HFFc6 (cell line): Measurements from ENCODE around the gene EVI5. TPM values are rescaled to one million over a fixed set of nuclear protein-coding genes. Genes with fewer than 3 reads are reported as not detected.

Source experiments
- DNase-seq: peaks from one replicate; pipeline ENCODE4 v3.0.0-alpha.2; 2018
- H3K27ac Mint-ChIP-seq: 2 replicates; pipeline ENCODE4 v1.8.0; 2020; ENCODE audit warnings: mild to moderate bottlenecking, mixed read lengths
- H3K27me3 Mint-ChIP-seq: 2 replicates; pipeline ENCODE4 v1.8.0; 2021; ENCODE audit warnings: mild to moderate bottlenecking, moderate library complexity, mixed read lengths; ENCODE audit not compliant: insufficient read depth
- H3K36me3 Mint-ChIP-seq: 2 replicates; pipeline ENCODE4 v1.8.0; 2021; ENCODE audit warnings: low read depth, mixed read lengths
- H3K4me1 Mint-ChIP-seq: 2 replicates; pipeline ENCODE4 v1.8.0; 2020; ENCODE audit warnings: low read depth, mixed read lengths
- H3K4me3 Mint-ChIP-seq: 2 replicates; pipeline ENCODE4 v1.8.0; 2020; ENCODE audit warnings: mild to moderate bottlenecking, moderate library complexity, mixed read lengths
- H3K9me3 Mint-ChIP-seq: 2 replicates; pipeline ENCODE4 v1.8.0; 2020; ENCODE audit warnings: mild to moderate bottlenecking, mixed read lengths
- CTCF ChIP-seq: fragments of 200-600 bp; sonication (generic); IDR thresholded peaks from 2 replicates; pipeline ENCODE4 v1.5.0; 2021; ENCODE audit warnings: antibody characterized with exemption, mild to moderate bottlenecking
- total RNA-seq, 6 experiments: library from RNA; stranded (reverse); fragmentation: NEBNext Ultra II Directional; extraction: Animal tissue kit (Norgen Biotek cat#: 25700); gene quantifications; 2 replicates in 1 of 6; 3 replicates in 5 of 6; pipeline ENCODE4 v1.2.3, GENCODE V29; 2021

EVI5 gene
- total RNA-seq, 6 experiments from 2014 or later: 31.7 to 43.7 (median 34.0) TPM

- Mint-ChIP-seq H3K27ac (no peak overlapping the region), H3K27me3 (peaks cover 10% of the 10 kb centered on the region), H3K9me3 (no peaks in the 10 kb centered on the region), H3K4me3 (no peak overlapping the region), H3K36me3 (no peaks in the 10 kb centered on the region), H3K4me1 (no peaks in the 10 kb centered on the region)
- TF ChIP-seq CTCF: no peak
- DNase-seq: no peak
Measured at GRCh38 chr1:92494485-92495141, 290.3 kb downstream of the EVI5 start.

GRCh38 chr1:92493139-92493538 lies 291.8 kb downstream of the EVI5 start:
- Mint-ChIP-seq H3K36me3 (no peaks in the 10 kb centered on the region), H3K4me1 (no peaks in the 10 kb centered on the region), H3K4me3 (no peak overlapping the region), H3K27ac (no peak overlapping the region), H3K9me3 (no peaks in the 10 kb centered on the region), H3K27me3 (peaks cover 22% of the 10 kb centered on the region)
- no peak for TF ChIP-seq CTCF
- DNase-seq: no peak

GRCh38 chr1:92488832-92489231 lies 296.1 kb downstream of the EVI5 start:
- peaks cover 16% of the 10 kb centered on the region for H3K4me1 Mint-ChIP-seq
- H3K36me3 Mint-ChIP-seq: no peaks in the 10 kb centered on the region
- H3K27ac Mint-ChIP-seq: no peak overlapping the region
- H3K4me3 Mint-ChIP-seq: no peak overlapping the region
- TF ChIP-seq CTCF: no peak
- no peak for DNase-seq
- H3K9me3 Mint-ChIP-seq: no peaks in the 10 kb centered on the region
- peaks cover 42% of the 10 kb centered on the region for H3K27me3 Mint-ChIP-seq

GRCh38 chr1:92488416-92488815 lies 296.5 kb downstream of the EVI5 start:
- Mint-ChIP-seq H3K4me1 (peaks cover 16% of the 10 kb centered on the region), H3K4me3 (no peak overlapping the region), H3K36me3 (no peaks in the 10 kb centered on the region), H3K9me3 (no peaks in the 10 kb centered on the region), H3K27ac (no peak overlapping the region), H3K27me3 (peaks cover 43% of the 10 kb centered on the region)
- no peak for DNase-seq
- no peak for TF ChIP-seq CTCF

GRCh38 chr1:92487078-92487605 lies 297.8 kb downstream of the EVI5 start:
- Mint-ChIP-seq H3K27me3 (peaks cover 56% of the 10 kb centered on the region), H3K9me3 (no peaks in the 10 kb centered on the region), H3K4me3 (no peak overlapping the region), H3K4me1 (peaks cover 23% of the 10 kb centered on the region), H3K36me3 (peaks cover 5% of the 10 kb centered on the region; the same call in 1 of the 2 replicates), H3K27ac (no peak overlapping the region)
- no peak for DNase-seq
- no peak for TF ChIP-seq CTCF
